ENCODE results near the gene MAML3. TPM values are rescaled to one million over a fixed set of nuclear protein-coding genes. Genes with fewer than 3 reads are reported as not detected.
A peak's percentile ranks its signal among the peaks of the same experiment; 100 is the strongest.

Gene MAML3
- total and polyA plus RNA-seq, 5 donors from 2014 or later: 0.11 to 1.1 (median 0.16) TPM; not detected in 1

- H3K9me3 Mint-ChIP-seq: peaks cover 0 to 1% (median 0%) of the 10 kb centered on the region in 7 donors
- Histone ChIP-seq H3K4me3 (ENCODE audit: low read depth, low read length) (no peak overlapping the region), H3K27me3 (ENCODE audit: control insufficient read depth, insufficient read depth, low read length) (no peaks in the 10 kb centered on the region), H3K9me3 (ENCODE audit: control insufficient read depth in 2 of 2, low read length in 2 of 2) (no peaks in the 10 kb centered on the region), H3K27ac (ENCODE audit: insufficient read depth, low read length, poor library complexity, severe bottlenecking) (no peak overlapping the region), H3K36me3 (ENCODE audit: control insufficient read depth, insufficient read depth, low read length) (no peaks in the 10 kb centered on the region), H3K4me1 (ENCODE audit: control insufficient read depth, insufficient read depth, low read length, poor library complexity, severe bottlenecking) (peaks cover 9% of the 10 kb centered on the region)
- H3K27ac Mint-ChIP-seq: no peak overlapping the region
- no peak for ATAC-seq (ENCODE audit: low read depth in 2 of 2)
- H3K4me3 Mint-ChIP-seq: no peak overlapping the region
- H3K36me3 Mint-ChIP-seq: no peaks in the 10 kb centered on the region
- no peak for DNase-seq
- no peaks in the 10 kb centered on the region for H3K27me3 Mint-ChIP-seq
- H3K4me1 Mint-ChIP-seq: peaks cover 13 to 25% (median 17%) of the 10 kb centered on the region in 4 donors
Observed at GRCh38 chr4:139861471-139861870, 292.5 kb downstream of the MAML3 start.

DNA sequence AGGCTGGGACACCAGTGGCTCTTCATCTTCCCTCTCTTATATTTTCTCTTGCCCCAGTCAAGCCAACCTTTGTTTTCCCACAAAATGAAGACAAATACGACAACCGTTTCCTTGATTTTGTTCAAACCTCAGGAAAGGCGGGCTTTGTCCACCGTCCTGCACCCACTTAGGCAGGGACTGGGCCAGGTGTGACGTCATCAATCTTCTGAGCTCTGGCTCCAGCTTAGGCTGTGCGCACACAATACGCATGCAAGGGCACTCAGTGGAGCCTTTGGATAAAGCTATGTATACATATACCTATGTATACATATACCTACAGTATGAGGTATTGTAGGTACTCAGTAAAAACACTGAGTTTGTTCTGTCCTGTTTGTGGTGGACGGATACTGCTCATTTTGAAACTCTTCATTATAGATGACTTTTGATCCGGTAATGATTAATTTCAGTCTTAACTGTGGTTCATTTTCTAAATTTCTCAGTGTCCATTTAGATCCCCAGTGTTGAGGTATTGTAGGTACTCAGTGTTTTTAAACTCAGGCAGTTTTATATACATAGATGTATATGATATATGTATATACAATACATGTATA, 293.5 kb downstream of the MAML3 start:
- H3K27ac Mint-ChIP-seq: no peak overlapping the region
- H3K27me3 Mint-ChIP-seq: peaks cover 4% of the 10 kb centered on the region
- DNase-seq: no peak
- H3K9me3 Mint-ChIP-seq: peaks cover 0 to 1% (median 0%) of the 10 kb centered on the region in 7 donors
- no peaks in the 10 kb centered on the region for H3K36me3 ChIP-seq (ENCODE audit: control insufficient read depth, insufficient read depth, low read length)
- peaks cover 9% of the 10 kb centered on the region for H3K4me1 ChIP-seq (ENCODE audit: control insufficient read depth, insufficient read depth, low read length, poor library complexity, severe bottlenecking)
- no peak overlapping the region for H3K4me3 ChIP-seq (ENCODE audit: low read depth, low read length)
- no peaks in the 10 kb centered on the region for H3K9me3 ChIP-seq (ENCODE audit: control insufficient read depth in 2 of 2, low read length in 2 of 2)
- ATAC-seq (ENCODE audit: low read depth in 2 of 2): no peak
- peaks cover 17 to 31% (median 21%) of the 10 kb centered on the region in 4 donors for H3K4me1 Mint-ChIP-seq
- no peak overlapping the region for H3K4me3 Mint-ChIP-seq
- H3K36me3 Mint-ChIP-seq: no peaks in the 10 kb centered on the region
- no peak overlapping the region for H3K27ac ChIP-seq (ENCODE audit: insufficient read depth, low read length, poor library complexity, severe bottlenecking)
- H3K27me3 ChIP-seq (ENCODE audit: control insufficient read depth, insufficient read depth, low read length): no peaks in the 10 kb centered on the region

GRCh38 chr4:139859876-139860275, 294.1 kb downstream of the MAML3 start:
- peaks cover 0 to 1% (median 0%) of the 10 kb centered on the region in 7 donors for H3K9me3 Mint-ChIP-seq
- H3K36me3 Mint-ChIP-seq: no peaks in the 10 kb centered on the region
- H3K9me3 ChIP-seq (ENCODE audit: control insufficient read depth in 2 of 2, low read length in 2 of 2): no peaks in the 10 kb centered on the region
- H3K27me3 Mint-ChIP-seq: peaks cover 4% of the 10 kb centered on the region
- H3K4me1 ChIP-seq (ENCODE audit: control insufficient read depth, insufficient read depth, low read length, poor library complexity, severe bottlenecking): peaks cover 9% of the 10 kb centered on the region
- peaks cover 17 to 31% (median 22%) of the 10 kb centered on the region in 4 donors for H3K4me1 Mint-ChIP-seq
- no peak overlapping the region for H3K27ac ChIP-seq (ENCODE audit: insufficient read depth, low read length, poor library complexity, severe bottlenecking)
- H3K36me3 ChIP-seq (ENCODE audit: control insufficient read depth, insufficient read depth, low read length): no peaks in the 10 kb centered on the region
- H3K4me3 ChIP-seq (ENCODE audit: low read depth, low read length): no peak overlapping the region
- H3K27me3 ChIP-seq (ENCODE audit: control insufficient read depth, insufficient read depth, low read length): no peaks in the 10 kb centered on the region
- DNase-seq (no peak), ATAC-seq (ENCODE audit: low read depth in 2 of 2) (no peak)
- no peak overlapping the region for H3K4me3 Mint-ChIP-seq
- no peak overlapping the region for H3K27ac Mint-ChIP-seq

GRCh38 chr4:139858436-139859205, 295.4 kb downstream of the MAML3 start:
- Histone ChIP-seq H3K9me3 (ENCODE audit: control insufficient read depth in 2 of 2, low read length in 2 of 2) (no peaks in the 10 kb centered on the region), H3K4me1 (ENCODE audit: control insufficient read depth, insufficient read depth, low read length, poor library complexity, severe bottlenecking) (peaks cover 9% of the 10 kb centered on the region), H3K4me3 (ENCODE audit: low read depth, low read length) (no peak overlapping the region), H3K36me3 (ENCODE audit: control insufficient read depth, insufficient read depth, low read length) (no peaks in the 10 kb centered on the region), H3K27me3 (ENCODE audit: control insufficient read depth, insufficient read depth, low read length) (no peaks in the 10 kb centered on the region), H3K27ac (ENCODE audit: insufficient read depth, low read length, poor library complexity, severe bottlenecking) (no peak overlapping the region)
- Mint-ChIP-seq H3K36me3 (no peaks in the 10 kb centered on the region), H3K4me1 (peaks cover 17 to 31% (median 22%) of the 10 kb centered on the region in 4 donors), H3K4me3 (no peak overlapping the region), H3K27me3 (peaks cover 4% of the 10 kb centered on the region), H3K27ac (no peak overlapping the region), H3K9me3 (peaks cover 0 to 1% (median 0%) of the 10 kb centered on the region in 7 donors)
- no peak for ATAC-seq (ENCODE audit: low read depth in 2 of 2)
- DNase-seq: peak in 1 of 3 donors; percentile 25

DNA sequence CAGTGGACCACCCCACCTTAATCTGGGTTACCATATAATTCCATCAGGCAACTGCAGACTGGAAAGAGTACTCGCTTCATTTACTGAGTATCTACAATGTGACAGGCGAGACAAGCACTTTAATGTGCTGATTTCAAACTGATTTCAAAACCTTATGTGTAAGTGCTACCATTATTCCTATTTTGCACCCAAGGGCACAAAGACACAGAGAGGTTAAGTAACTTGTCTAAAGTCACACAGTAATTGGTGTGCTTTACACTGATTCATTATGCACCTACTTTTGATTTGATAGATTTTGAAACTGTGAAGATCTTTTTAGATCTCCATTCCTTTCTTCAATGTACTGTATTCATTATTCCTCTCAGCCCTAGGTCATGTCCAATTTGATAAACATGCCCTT, 296.0 kb downstream of the MAML3 start:
- ATAC-seq (ENCODE audit: low read depth in 2 of 2) (no peak), DNase-seq (no peak)
- H3K4me3 Mint-ChIP-seq: no peak overlapping the region
- no peak overlapping the region for H3K4me3 ChIP-seq (ENCODE audit: low read depth, low read length)
- no peaks in the 10 kb centered on the region for H3K36me3 Mint-ChIP-seq
- peaks cover 9% of the 10 kb centered on the region for H3K4me1 ChIP-seq (ENCODE audit: control insufficient read depth, insufficient read depth, low read length, poor library complexity, severe bottlenecking)
- H3K9me3 ChIP-seq (ENCODE audit: control insufficient read depth in 2 of 2, low read length in 2 of 2): no peaks in the 10 kb centered on the region
- peaks cover 17 to 31% (median 22%) of the 10 kb centered on the region in 4 donors for H3K4me1 Mint-ChIP-seq
- no peaks in the 10 kb centered on the region for H3K27me3 ChIP-seq (ENCODE audit: control insufficient read depth, insufficient read depth, low read length)
- H3K27me3 Mint-ChIP-seq: peaks cover 4% of the 10 kb centered on the region
- H3K27ac ChIP-seq (ENCODE audit: insufficient read depth, low read length, poor library complexity, severe bottlenecking): no peak overlapping the region
- peak overlapping the region in 1 of 3 donors; percentile 57 for H3K27ac Mint-ChIP-seq
- peaks cover 0 to 1% (median 0%) of the 10 kb centered on the region in 7 donors for H3K9me3 Mint-ChIP-seq
- H3K36me3 ChIP-seq (ENCODE audit: control insufficient read depth, insufficient read depth, low read length): no peaks in the 10 kb centered on the region

DNA sequence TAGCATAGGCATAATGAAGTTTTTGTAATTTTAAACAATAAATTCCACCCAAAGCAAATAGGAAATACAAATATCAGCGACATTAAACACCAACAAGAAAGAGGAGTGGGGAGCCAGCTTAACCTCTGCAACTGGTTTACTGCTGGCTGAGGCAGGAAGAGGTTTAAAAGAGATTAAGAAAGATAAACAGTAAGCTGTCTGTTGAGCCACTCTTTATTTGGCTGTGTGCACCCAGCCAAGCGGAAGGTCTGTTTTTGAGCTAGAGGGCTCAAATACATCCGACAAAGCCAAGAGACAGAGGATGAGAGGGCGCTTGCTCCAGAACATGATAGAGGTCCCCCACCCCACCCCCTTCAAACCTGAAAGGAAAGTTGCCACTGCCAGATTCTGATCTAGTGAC, 297.0 kb downstream of the MAML3 start:
- H3K27me3 ChIP-seq (ENCODE audit: control insufficient read depth, insufficient read depth, low read length): no peaks in the 10 kb centered on the region
- H3K36me3 ChIP-seq (ENCODE audit: control insufficient read depth, insufficient read depth, low read length): no peaks in the 10 kb centered on the region
- Mint-ChIP-seq H3K27ac (peak overlapping the region in 1 of 3 donors; percentile 43), H3K9me3 (peaks cover 0 to 1% (median 0%) of the 10 kb centered on the region in 7 donors), H3K4me1 (peaks cover 17 to 31% (median 22%) of the 10 kb centered on the region in 4 donors), H3K4me3 (peak overlapping the region in 1 of 4 donors; percentile 37), H3K27me3 (peaks cover 4% of the 10 kb centered on the region), H3K36me3 (no peaks in the 10 kb centered on the region)
- H3K9me3 ChIP-seq (ENCODE audit: control insufficient read depth in 2 of 2, low read length in 2 of 2): no peaks in the 10 kb centered on the region
- H3K4me1 ChIP-seq (ENCODE audit: control insufficient read depth, insufficient read depth, low read length, poor library complexity, severe bottlenecking): peaks cover 9% of the 10 kb centered on the region
- H3K4me3 ChIP-seq (ENCODE audit: low read depth, low read length): no peak overlapping the region
- ATAC-seq (ENCODE audit: low read depth in 2 of 2) (peak; percentile 66 to 74), DNase-seq (peak in 2 of 3 donors; percentile 6 to 53)
- no peak overlapping the region for H3K27ac ChIP-seq (ENCODE audit: insufficient read depth, low read length, poor library complexity, severe bottlenecking)

GRCh38 chr4:139854668-139855403, 299.1 kb downstream of the MAML3 start:
- H3K27ac Mint-ChIP-seq: no peak overlapping the region

More at GRCh38 chr4:139854668-139855403, 299.1 kb downstream of the MAML3 start:
- DNase-seq (no peak), ATAC-seq (ENCODE audit: low read depth in 2 of 2) (no peak)
- no peaks in the 10 kb centered on the region for H3K27me3 ChIP-seq (ENCODE audit: control insufficient read depth, insufficient read depth, low read length)
- Mint-ChIP-seq H3K27me3 (peaks cover 4% of the 10 kb centered on the region), H3K4me1 (peaks cover 13 to 31% (median 22%) of the 10 kb centered on the region in 4 donors), H3K4me3 (no peak overlapping the region), H3K9me3 (no peaks in the 10 kb centered on the region), H3K36me3 (no peaks in the 10 kb centered on the region)
- peaks cover 9% of the 10 kb centered on the region for H3K4me1 ChIP-seq (ENCODE audit: control insufficient read depth, insufficient read depth, low read length, poor library complexity, severe bottlenecking)
- H3K36me3 ChIP-seq (ENCODE audit: control insufficient read depth, insufficient read depth, low read length): no peaks in the 10 kb centered on the region
- H3K9me3 ChIP-seq (ENCODE audit: control insufficient read depth in 2 of 2, low read length in 2 of 2): no peaks in the 10 kb centered on the region
- no peak overlapping the region for H3K27ac ChIP-seq (ENCODE audit: insufficient read depth, low read length, poor library complexity, severe bottlenecking)
- H3K4me3 ChIP-seq (ENCODE audit: low read depth, low read length): no peak overlapping the region

All from CD4-positive, CD25-positive, alpha-beta regulatory T cell (primary cell).